Fibroblast of mammary gland (primary cell): ENCODE data around the gene CLEC3A.

Source experiments
- DNase-seq: peaks from one replicate; pipeline ENCODE4 v3.0.0-alpha.2; 2010; ENCODE audit warnings: low read depth
- H3K4me3 ChIP-seq: 2 replicates; pipeline ENCODE4 v1.5.1; 2011; ENCODE audit warnings: low read depth, mild to moderate bottlenecking, low read length, moderate library complexity; ENCODE audit not compliant: control insufficient read depth
- TF ChIP-seq, protein P1 (sequence below): conservative IDR thresholded peaks from 2 replicates; pipeline ENCODE4 v1.5.1; 2011; ENCODE audit warnings: low read depth, low read length, inconsistent platforms; ENCODE audit not compliant: control insufficient read depth, insufficient read depth

CLEC3A gene

DNA sequence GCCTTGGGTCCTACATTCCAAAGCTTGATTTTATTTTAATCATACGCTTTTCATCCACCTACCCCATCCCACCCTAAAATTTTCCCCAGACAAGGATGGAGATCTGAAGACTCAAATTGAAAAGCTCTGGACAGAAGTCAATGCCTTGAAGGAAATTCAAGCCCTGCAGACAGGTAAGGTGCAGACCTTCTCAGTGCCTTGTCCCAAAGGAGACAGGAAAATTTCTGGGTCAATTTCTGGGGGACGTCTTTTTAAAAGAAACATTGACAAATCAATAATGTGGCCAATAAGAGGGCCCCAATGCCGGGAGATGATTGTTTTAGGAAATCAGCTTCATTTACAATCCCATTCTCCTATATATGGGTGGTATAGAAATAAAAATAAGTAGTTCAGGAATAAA lies 5.7 kb downstream of the CLEC3A start:
- TF ChIP-seq, protein P1, sequence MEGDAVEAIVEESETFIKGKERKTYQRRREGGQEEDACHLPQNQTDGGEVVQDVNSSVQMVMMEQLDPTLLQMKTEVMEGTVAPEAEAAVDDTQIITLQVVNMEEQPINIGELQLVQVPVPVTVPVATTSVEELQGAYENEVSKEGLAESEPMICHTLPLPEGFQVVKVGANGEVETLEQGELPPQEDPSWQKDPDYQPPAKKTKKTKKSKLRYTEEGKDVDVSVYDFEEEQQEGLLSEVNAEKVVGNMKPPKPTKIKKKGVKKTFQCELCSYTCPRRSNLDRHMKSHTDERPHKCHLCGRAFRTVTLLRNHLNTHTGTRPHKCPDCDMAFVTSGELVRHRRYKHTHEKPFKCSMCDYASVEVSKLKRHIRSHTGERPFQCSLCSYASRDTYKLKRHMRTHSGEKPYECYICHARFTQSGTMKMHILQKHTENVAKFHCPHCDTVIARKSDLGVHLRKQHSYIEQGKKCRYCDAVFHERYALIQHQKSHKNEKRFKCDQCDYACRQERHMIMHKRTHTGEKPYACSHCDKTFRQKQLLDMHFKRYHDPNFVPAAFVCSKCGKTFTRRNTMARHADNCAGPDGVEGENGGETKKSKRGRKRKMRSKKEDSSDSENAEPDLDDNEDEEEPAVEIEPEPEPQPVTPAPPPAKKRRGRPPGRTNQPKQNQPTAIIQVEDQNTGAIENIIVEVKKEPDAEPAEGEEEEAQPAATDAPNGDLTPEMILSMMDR = no peak
- H3K4me3 ChIP-seq = no peak overlapping the region
- DNase-seq = no peak

GRCh38 chr16:78034530-78034929 lies 12.2 kb downstream of the CLEC3A start:
- H3K4me3 ChIP-seq = no peak overlapping the region
- TF ChIP-seq, protein P1 = no peak
- no peak for DNase-seq

- no peak overlapping the region for H3K4me3 ChIP-seq
- TF ChIP-seq, protein P1 = no peak
- DNase-seq = no peak
Observed at GRCh38 chr16:78035012-78035411, 12.7 kb downstream of the CLEC3A start.

- no peak overlapping the region for H3K4me3 ChIP-seq
- DNase-seq = no peak
- TF ChIP-seq, protein P1 = no peak
Observed at GRCh38 chr16:78040396-78040795, 18.0 kb downstream of the CLEC3A start.

GRCh38 chr16:78045865-78046581 lies 23.7 kb downstream of the CLEC3A start:
- no peak overlapping the region for H3K4me3 ChIP-seq
- peak; percentile 14 for DNase-seq
- TF ChIP-seq, protein P1 = no peak

GRCh38 chr16:78048319-78048718 lies 26.0 kb downstream of the CLEC3A start:
- no peak for DNase-seq
- no peak overlapping the region for H3K4me3 ChIP-seq
- TF ChIP-seq, protein P1 = no peak
